Progenitor cell of endocrine pancreas (in vitro differentiated cells): ENCODE measurements around the gene FTO. TPM values are rescaled to one million over a fixed set of nuclear protein-coding genes. Genes with fewer than 3 reads are reported as not detected.

ENCODE experiments used
- DNase-seq: peaks from one replicate; pipeline ENCODE4 v3.0.0; 2021; ENCODE audit warnings: low spot score; ENCODE audit not compliant: unreplicated experiment
- H3K27ac Mint-ChIP-seq: 2 replicates; pipeline ENCODE4 v1.8.0; 2021; ENCODE audit warnings: mild to moderate bottlenecking, moderate library complexity, mixed read lengths
- H3K27me3 Mint-ChIP-seq: 2 replicates; pipeline ENCODE4 v1.8.0; 2021; ENCODE audit warnings: mixed read lengths
- H3K36me3 Mint-ChIP-seq: 2 replicates; pipeline ENCODE4 v1.8.0; 2022; ENCODE audit warnings: mixed read lengths; ENCODE audit not compliant: insufficient read depth
- H3K4me1 Mint-ChIP-seq: 2 replicates; pipeline ENCODE4 v1.8.0; 2021; ENCODE audit warnings: low read depth, mixed read lengths
- H3K4me3 Mint-ChIP-seq: 2 replicates; pipeline ENCODE4 v1.8.0; 2021; ENCODE audit warnings: low read depth, mild to moderate bottlenecking, moderate library complexity, mixed read lengths
- H3K9me3 Mint-ChIP-seq: 2 replicates; pipeline ENCODE4 v1.8.0; 2021; ENCODE audit warnings: low read depth, mixed read lengths
- total RNA-seq: library from RNA; stranded (reverse); gene quantifications from 2 replicates; pipeline ENCODE4 v1.2.1, GENCODE V29; 2021
- TF ChIP-seq, protein P1 (sequence below): fragments of 200-600 bp; sonication (generic); IDR thresholded peaks from one replicate; pipeline ENCODE4 v1.5.0; 2021; ENCODE audit warnings: antibody characterized with exemption, mild to moderate bottlenecking; ENCODE audit not compliant: unreplicated experiment

Gene FTO
- total RNA-seq, 1 donor from 2014 or later: 78.7 TPM

DNA sequence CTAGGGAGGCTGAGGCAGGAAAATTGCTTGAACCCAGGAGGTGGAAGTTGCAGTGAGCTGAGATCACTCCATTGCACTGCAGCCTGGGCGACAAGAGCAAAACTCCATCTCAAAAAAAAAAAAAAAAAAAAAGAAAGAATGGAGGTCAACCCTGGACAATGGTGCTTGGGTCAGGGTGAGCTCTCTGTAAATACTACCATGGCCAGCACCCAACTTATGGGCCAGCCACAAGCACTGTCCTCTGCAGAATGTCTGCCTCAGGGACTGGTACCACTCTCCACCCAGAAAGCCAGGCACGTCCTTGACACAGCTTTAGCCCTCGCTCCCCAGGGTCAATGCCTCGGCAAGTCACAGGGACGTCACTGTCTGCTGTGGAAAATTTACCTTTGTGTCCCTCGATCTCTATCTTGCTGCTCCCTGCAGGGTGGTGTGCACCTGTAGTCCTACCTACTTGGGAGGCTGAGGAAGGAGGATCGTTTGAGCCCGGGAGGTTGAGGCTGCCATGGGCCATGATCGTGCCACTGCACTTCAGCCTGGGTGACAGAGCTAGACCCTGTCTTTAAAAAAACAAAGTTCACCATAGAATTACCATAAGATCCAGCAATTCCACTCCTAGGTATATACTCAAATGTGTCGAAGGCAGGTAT, 459.4 kb downstream of the FTO start:
- Mint-ChIP-seq H3K36me3 (peaks cover 1% of the 10 kb centered on the region), H3K4me3 (no peak overlapping the region), H3K4me1 (peaks cover 7% of the 10 kb centered on the region), H3K27ac (no peak overlapping the region), H3K27me3 (peaks cover 20% of the 10 kb centered on the region), H3K9me3 (peaks cover 6% of the 10 kb centered on the region)
- DNase-seq: no peak
- TF ChIP-seq, protein P1, sequence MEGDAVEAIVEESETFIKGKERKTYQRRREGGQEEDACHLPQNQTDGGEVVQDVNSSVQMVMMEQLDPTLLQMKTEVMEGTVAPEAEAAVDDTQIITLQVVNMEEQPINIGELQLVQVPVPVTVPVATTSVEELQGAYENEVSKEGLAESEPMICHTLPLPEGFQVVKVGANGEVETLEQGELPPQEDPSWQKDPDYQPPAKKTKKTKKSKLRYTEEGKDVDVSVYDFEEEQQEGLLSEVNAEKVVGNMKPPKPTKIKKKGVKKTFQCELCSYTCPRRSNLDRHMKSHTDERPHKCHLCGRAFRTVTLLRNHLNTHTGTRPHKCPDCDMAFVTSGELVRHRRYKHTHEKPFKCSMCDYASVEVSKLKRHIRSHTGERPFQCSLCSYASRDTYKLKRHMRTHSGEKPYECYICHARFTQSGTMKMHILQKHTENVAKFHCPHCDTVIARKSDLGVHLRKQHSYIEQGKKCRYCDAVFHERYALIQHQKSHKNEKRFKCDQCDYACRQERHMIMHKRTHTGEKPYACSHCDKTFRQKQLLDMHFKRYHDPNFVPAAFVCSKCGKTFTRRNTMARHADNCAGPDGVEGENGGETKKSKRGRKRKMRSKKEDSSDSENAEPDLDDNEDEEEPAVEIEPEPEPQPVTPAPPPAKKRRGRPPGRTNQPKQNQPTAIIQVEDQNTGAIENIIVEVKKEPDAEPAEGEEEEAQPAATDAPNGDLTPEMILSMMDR: no peak

GRCh38 chr16:54164789-54165173, 460.8 kb downstream of the FTO start:
- H3K36me3 Mint-ChIP-seq: peaks cover 1% of the 10 kb centered on the region
- H3K27ac Mint-ChIP-seq: peak overlapping the region; percentile 14
- peaks cover 7% of the 10 kb centered on the region for H3K4me1 Mint-ChIP-seq
- peaks cover 3% of the 10 kb centered on the region for H3K9me3 Mint-ChIP-seq
- no peak overlapping the region for H3K4me3 Mint-ChIP-seq
- TF ChIP-seq, protein P1: no peak
- DNase-seq: no peak
- peaks cover 26% of the 10 kb centered on the region for H3K27me3 Mint-ChIP-seq

DNA sequence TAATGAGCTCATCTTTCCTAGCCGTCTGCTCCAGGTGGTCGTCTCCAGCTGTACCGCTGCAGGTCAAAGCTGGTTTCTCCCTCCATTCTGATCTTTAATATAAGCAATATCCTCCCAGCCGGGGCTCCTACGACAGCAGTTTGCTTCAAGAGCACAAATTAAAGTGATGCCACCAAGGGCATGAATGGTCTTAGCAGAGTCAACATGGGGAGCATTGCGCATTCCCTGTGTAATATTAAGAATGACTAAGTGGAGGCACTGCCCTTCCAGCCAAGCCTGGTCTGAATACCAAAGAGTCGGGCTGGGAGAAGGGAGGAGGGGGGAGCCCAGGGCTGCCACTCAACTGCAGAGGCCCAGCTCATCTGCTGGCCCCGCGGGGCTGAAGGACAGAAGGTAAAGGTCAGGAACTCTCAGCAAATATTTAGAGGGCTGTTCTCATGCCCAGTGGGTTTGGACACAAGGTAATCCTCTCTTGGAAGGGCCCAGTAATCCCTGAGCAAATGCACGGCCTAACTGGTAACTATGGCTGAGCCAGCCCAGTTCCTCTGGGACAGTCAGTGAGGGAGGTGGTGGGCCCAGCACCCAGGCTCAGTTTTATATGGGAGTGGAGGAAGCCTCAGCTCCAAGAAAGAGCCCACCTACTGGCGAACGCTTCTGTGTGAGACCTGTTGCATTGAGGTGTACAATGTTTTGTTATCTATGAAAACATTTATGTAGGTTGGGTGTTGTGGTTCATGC, 461.4 kb downstream of the FTO start:
- Mint-ChIP-seq H3K9me3 (peaks cover 3% of the 10 kb centered on the region), H3K27me3 (peaks cover 26% of the 10 kb centered on the region), H3K4me3 (no peak overlapping the region), H3K4me1 (peaks cover 7% of the 10 kb centered on the region), H3K27ac (peak overlapping the region; percentile 14), H3K36me3 (peaks cover 1% of the 10 kb centered on the region)
- TF ChIP-seq, protein P1: no peak
- no peak for DNase-seq

DNA sequence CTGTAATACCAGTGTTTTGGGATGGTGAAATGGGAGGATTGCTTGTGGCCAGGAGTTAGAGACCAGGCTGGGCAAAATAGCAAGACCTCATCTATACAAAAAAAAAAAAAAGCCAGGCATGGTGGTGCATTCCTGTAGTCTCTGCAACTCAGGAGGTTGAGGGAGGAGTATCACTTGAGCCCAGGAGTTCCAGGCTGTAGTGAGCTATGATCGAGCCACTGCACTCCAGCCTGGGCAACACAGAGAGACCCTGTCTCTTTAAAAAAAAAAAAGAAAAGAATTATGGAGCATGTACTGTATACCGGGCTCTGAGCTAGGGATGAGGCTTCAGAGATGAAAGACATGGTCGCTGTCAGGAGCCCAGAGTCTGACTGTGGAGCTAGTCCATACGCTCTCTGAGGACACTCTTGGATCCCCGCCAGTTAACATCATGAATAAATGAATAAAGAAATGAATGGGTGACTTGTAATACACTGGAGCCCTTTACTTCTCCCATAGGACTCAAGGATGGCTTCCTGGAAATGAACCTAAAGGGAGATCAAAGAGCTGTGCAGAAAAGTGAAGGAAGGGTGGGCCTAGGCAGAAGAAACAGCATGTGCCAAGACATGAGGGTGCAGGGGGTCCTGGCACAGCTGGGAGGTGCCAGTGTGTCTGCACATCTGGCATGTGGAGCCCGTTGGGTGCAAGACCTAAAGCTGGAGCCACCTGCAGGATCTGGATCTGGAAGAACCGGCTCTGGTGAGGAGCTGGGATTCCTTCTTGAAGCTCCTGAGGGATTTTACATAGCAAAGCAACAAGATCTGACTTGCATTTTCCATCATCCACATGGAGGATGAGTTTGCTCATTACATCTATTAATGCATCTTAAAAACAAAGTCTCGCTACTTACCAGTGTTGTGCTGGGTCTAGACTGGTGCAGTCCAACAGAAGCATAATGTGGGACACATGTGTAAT, 462.2 kb downstream of the FTO start:
- no peak overlapping the region for H3K27ac Mint-ChIP-seq

More for the DNA sequence above, 462.2 kb downstream of the FTO start:
- TF ChIP-seq, protein P1: no peak
- H3K27me3 Mint-ChIP-seq: peaks cover 25% of the 10 kb centered on the region
- peaks cover 3% of the 10 kb centered on the region for H3K9me3 Mint-ChIP-seq
- no peak overlapping the region for H3K4me3 Mint-ChIP-seq
- peaks cover 13% of the 10 kb centered on the region for H3K4me1 Mint-ChIP-seq
- peaks cover 1% of the 10 kb centered on the region for H3K36me3 Mint-ChIP-seq
- DNase-seq: no peak
